MM.1S (cell line): Measurements from ENCODE around the gene TBL1Y.

ENCODE experiments used
- CTCF ChIP-seq: fragments of 300-600 bp; sonication (generic); IDR thresholded peaks from 2 replicates; pipeline ENCODE4 v1.5.1; 2016; ENCODE audit warnings: antibody characterized with exemption, low read length, mixed read lengths
- EZH2phosphoT487 ChIP-seq: fragments of 300-600 bp; sonication (generic); IDR thresholded peaks from 2 replicates; pipeline ENCODE4 v1.6.1; 2018; ENCODE audit warnings: antibody characterized with exemption, low read length

- TF ChIP-seq CTCF (no peak), EZH2phosphoT487 (no peak)
Observed at GRCh38 chrY:6948378-6948777, 37.9 kb downstream of the TBL1Y start.
